Measurements from ENCODE around the gene TMOD1.

GRCh38 chr9:97551308-97551707 lies 49.8 kb downstream of the TMOD1 start:
- TF ChIP-seq EZH2 (IDR thresholded peaks at IDR 0.05; ENCODE audit: insufficient read depth, poor library complexity, severe bottlenecking) (no peak), EZH2phosphoT487 (IDR thresholded peaks at IDR 0.05; ENCODE audit: insufficient read depth, low read depth) (no peak)
